ENCODE measurements around the gene ZNF799. TPM values are rescaled to one million over a fixed set of nuclear protein-coding genes. Genes with fewer than 3 reads are reported as not detected.
A peak's percentile ranks its signal among the peaks of the same experiment; 100 is the strongest.

Gene ZNF799
- total and polyA plus RNA-seq, 2 of the 13 experiments (the other 11 are each of a cell fraction or from before 2014, with no cell fraction given): 7.7 to 17.9 TPM

GRCh38 chr19:12365236-12366162 is 35.6 kb downstream of the ZNF799 start, which contains the start of gene ZNF442 (continued):
- peak; percentile 67; the same call in 1 of the 2 replicates for TF ChIP-seq BRF2 (CRISPR knock-in tag; IDR thresholded peaks at IDR 0.05)
- no peak for TF ChIP-seq FOXA1 (IDR thresholded peaks at IDR 0.05)
- TF ChIP-seq FOXA1 (CRISPR knock-in tag; IDR thresholded peaks at IDR 0.05): peak; percentile 4; the same call in 1 of the 2 replicates
- TF ChIP-seq CERS6 (CRISPR knock-in tag; IDR thresholded peaks at IDR 0.05): no peak
- TF ChIP-seq CENPBD1 (CRISPR knock-in tag; IDR thresholded peaks at IDR 0.05; ENCODE audit: borderline replicate concordance, low read depth): no peak
- TF ChIP-seq SKI (IDR thresholded peaks at IDR 0.05; ENCODE audit: partially characterized antibody): no peak
- TF ChIP-seq HOMEZ (CRISPR knock-in tag; IDR thresholded peaks at IDR 0.05; ENCODE audit: low read depth): peak; percentile 75
- peak; percentile 27; the same call in 1 of the 2 replicates for TF ChIP-seq IKZF5 (CRISPR knock-in tag; IDR thresholded peaks at IDR 0.05)
- TF ChIP-seq KLF12 (CRISPR knock-in tag; IDR thresholded peaks at IDR 0.05; ENCODE audit: borderline replicate concordance): no peak; the same call in 1 of the 2 replicates
- TF ChIP-seq YY1 (IDR thresholded peaks at IDR 0.05; ENCODE audit: insufficient read depth, insufficient replicate concordance, low read depth, low read length): peak; percentile 53
- TF ChIP-seq ZNF713 (CRISPR knock-in tag; IDR thresholded peaks at IDR 0.05): no peak
- no peak for TF ChIP-seq TEF (CRISPR knock-in tag; IDR thresholded peaks at IDR 0.05)
- TF ChIP-seq RBFOX2 (IDR thresholded peaks at IDR 0.05; ENCODE audit: low read depth, low read length): peak; percentile 64
- TF ChIP-seq POLR2AphosphoS2 (IDR thresholded peaks at IDR 0.05; ENCODE audit: low read depth, low read length): no peak
- peak; percentile 54; the same call in 1 of the 2 replicates for TF ChIP-seq IRF2 (CRISPR knock-in tag; IDR thresholded peaks at IDR 0.05)
- no peak for TF ChIP-seq ZNF367 (CRISPR knock-in tag; IDR thresholded peaks at IDR 0.05; ENCODE audit: borderline replicate concordance)
- TF ChIP-seq MIER3 (CRISPR knock-in tag; IDR thresholded peaks at IDR 0.05; ENCODE audit: borderline replicate concordance): peak; percentile 50; the same call in 1 of the 2 replicates
- TF ChIP-seq ARID4A (CRISPR knock-in tag; IDR thresholded peaks at IDR 0.05; ENCODE audit: borderline replicate concordance): peak; percentile 89
